H9 (cell line): ENCODE measurements around the gene PHLDB1. TPM values are rescaled to one million over a fixed set of nuclear protein-coding genes. Genes with fewer than 3 reads are reported as not detected.

Source experiments
- DNase-seq: peaks from one replicate; pipeline ENCODE4 v3.0.0-alpha.2; 2017
- H2AFZ ChIP-seq: one replicate; pipeline ENCODE4 v1.6.1; 2013; ENCODE audit warnings: mild to moderate bottlenecking, low read length, control low read depth, moderate library complexity
- H2AK5ac ChIP-seq: 2 replicates; pipeline ENCODE4 v1.6.1; 2013; ENCODE audit warnings: low read length, control low read depth, mixed read lengths; ENCODE audit not compliant: insufficient read length
- H2BK120ac ChIP-seq: one replicate; pipeline ENCODE4 v1.6.1; 2013; ENCODE audit warnings: low read depth, mild to moderate bottlenecking, low read length, control low read depth, inconsistent platforms; ENCODE audit not compliant: poor library complexity, severe bottlenecking
- H2BK12ac ChIP-seq: 2 replicates; pipeline ENCODE4 v1.6.1; 2013; ENCODE audit warnings: low read length, control low read depth, mixed read lengths, low read depth; ENCODE audit not compliant: insufficient read length
- H2BK15ac ChIP-seq: 2 replicates; pipeline ENCODE4 v1.6.1; 2013; ENCODE audit warnings: low read depth, low read length, control low read depth
- H2BK20ac ChIP-seq: one replicate; pipeline ENCODE4 v1.6.1; 2013; ENCODE audit warnings: low read depth, mild to moderate bottlenecking, low read length, control low read depth, inconsistent platforms; ENCODE audit not compliant: poor library complexity, severe bottlenecking
- H2BK5ac ChIP-seq: 2 replicates; pipeline ENCODE4 v1.6.1; 2013; ENCODE audit warnings: low read length, control low read depth, mixed read lengths; ENCODE audit not compliant: insufficient read length
- H3K14ac ChIP-seq: 2 replicates; pipeline ENCODE4 v1.6.1; 2013; ENCODE audit warnings: low read length, control low read depth; ENCODE audit not compliant: insufficient read depth
- H3K18ac ChIP-seq: 2 replicates; pipeline ENCODE4 v1.6.1; 2013; ENCODE audit warnings: low read depth, mild to moderate bottlenecking, mixed read lengths, low read length, control low read depth; ENCODE audit not compliant: insufficient read length
- H3K23ac ChIP-seq: 2 replicates; pipeline ENCODE4 v1.6.1; 2013; ENCODE audit warnings: low read length, control low read depth, mixed read lengths, low read depth; ENCODE audit not compliant: insufficient read length
- H3K23me2 ChIP-seq: 2 replicates; pipeline ENCODE4 v1.6.1; 2013; ENCODE audit warnings: low read depth, mild to moderate bottlenecking, mixed read lengths, low read length, control low read depth; ENCODE audit not compliant: insufficient read length, poor library complexity, severe bottlenecking
- H3K27ac ChIP-seq: 2 replicates; pipeline ENCODE4 v1.5.1; 2013; ENCODE audit warnings: low read length, control low read depth, mixed read lengths, low read depth; ENCODE audit not compliant: insufficient read length
- H3K27me3 ChIP-seq: 2 replicates; pipeline ENCODE4 v1.6.1; 2013; ENCODE audit warnings: low read length, control low read depth, inconsistent platforms; ENCODE audit not compliant: insufficient read depth
- H3K4ac ChIP-seq: 2 replicates; pipeline ENCODE4 v1.6.1; 2013; ENCODE audit warnings: low read depth, mild to moderate bottlenecking, control low read depth, inconsistent platforms, low read length, moderate library complexity
- H3K4me1 ChIP-seq: 2 replicates; pipeline ENCODE4 v1.6.1; 2013; ENCODE audit warnings: low read length, control low read depth, inconsistent platforms; ENCODE audit not compliant: insufficient read depth
- H3K4me2 ChIP-seq: 2 replicates; pipeline ENCODE4 v1.6.1; 2013; ENCODE audit warnings: low read length, control low read depth, mixed read lengths; ENCODE audit not compliant: insufficient read length, insufficient read depth
- H3K56ac ChIP-seq: 2 replicates; pipeline ENCODE4 v1.6.1; 2013; ENCODE audit warnings: low read depth, mild to moderate bottlenecking, mixed read lengths, low read length, control low read depth; ENCODE audit not compliant: insufficient read length
- H3K79me1 ChIP-seq: 2 replicates; pipeline ENCODE4 v1.6.1; 2013; ENCODE audit warnings: low read depth, mild to moderate bottlenecking, moderate library complexity, low read length, control low read depth, inconsistent platforms; ENCODE audit not compliant: insufficient read depth, poor library complexity, severe bottlenecking
- H3K79me2 ChIP-seq: 2 replicates; pipeline ENCODE4 v1.6.1; 2013; ENCODE audit warnings: low read length, control low read depth, inconsistent platforms; ENCODE audit not compliant: insufficient read depth
- H3K9ac ChIP-seq: 2 replicates; pipeline ENCODE4 v1.6.1; 2013; ENCODE audit warnings: low read length, control low read depth, mixed read lengths; ENCODE audit not compliant: insufficient read length; ENCODE audit errors: extremely low read depth
- H3K9me3 ChIP-seq: one replicate; pipeline ENCODE4 v1.6.1; 2013; ENCODE audit warnings: low read depth, low read length, inconsistent platforms; ENCODE audit not compliant: control insufficient read depth
- H3T11ph ChIP-seq: one replicate; pipeline ENCODE4 v1.6.1; 2013; ENCODE audit warnings: mild to moderate bottlenecking, low read length, control low read depth, inconsistent platforms
- H4K20me1 ChIP-seq: one replicate; pipeline ENCODE4 v1.6.1; 2013; ENCODE audit not compliant: control insufficient read depth, insufficient read length, insufficient read depth
- H4K5ac ChIP-seq: 2 replicates; pipeline ENCODE4 v1.6.1; 2013; ENCODE audit warnings: low read depth, mild to moderate bottlenecking, mixed read lengths, low read length, control low read depth; ENCODE audit not compliant: insufficient read length
- H4K8ac ChIP-seq: replicated peaks from 2 replicates; pipeline ENCODE4 v1.6.1; 2013; ENCODE audit warnings: low read length, control low read depth, mixed read lengths, low read depth; ENCODE audit not compliant: insufficient read length
- H4K91ac ChIP-seq: 2 replicates; pipeline ENCODE4 v1.6.1; 2013; ENCODE audit warnings: low read depth, mild to moderate bottlenecking, moderate library complexity, mixed read lengths, low read length, control low read depth; ENCODE audit not compliant: insufficient read length
- H3K27ac Mint-ChIP-seq, 3 experiments: 2 replicates in 2 of 3; 3 replicates in 1 of 3; pipeline ENCODE4 v1.8.0; 2020 to 2021; ENCODE audit warnings: mixed read lengths in 3 of 3, mild to moderate bottlenecking in 1 of 3, moderate library complexity in 1 of 3
- H3K27me3 Mint-ChIP-seq: 2 replicates; pipeline ENCODE4 v1.8.0; 2021; ENCODE audit warnings: low read depth, mild to moderate bottlenecking, moderate library complexity, mixed read lengths
- H3K36me3 Mint-ChIP-seq, 3 experiments: 2 replicates in 2 of 3; 3 replicates in 1 of 3; pipeline ENCODE4 v1.8.0; 2020 to 2021; ENCODE audit warnings: low read depth in 3 of 3, mixed read lengths in 3 of 3; ENCODE audit not compliant: insufficient read depth in 1 of 3
- H3K4me1 Mint-ChIP-seq, 2 experiments: 2 replicates each; pipeline ENCODE4 v1.8.0; 2020; ENCODE audit warnings: mixed read lengths in 2 of 2
- H3K4me3 Mint-ChIP-seq, 2 experiments: 2 replicates in 1 of 2; 3 replicates in 1 of 2; pipeline ENCODE4 v1.8.0; 2020 to 2021; ENCODE audit warnings: mild to moderate bottlenecking in 2 of 2, mixed read lengths in 2 of 2, moderate library complexity in 1 of 2
- H3K9me3 Mint-ChIP-seq, 2 experiments: 2 replicates in 1 of 2; 3 replicates in 1 of 2; pipeline ENCODE4 v1.8.0; 2020; ENCODE audit warnings: mild to moderate bottlenecking in 2 of 2, mixed read lengths in 2 of 2, moderate library complexity in 1 of 2
- WGBS: extraction: QIAGEN DNeasy Blood & Tissue Kit; methylation state at CpG from one replicate; pipeline ENCODE4 v1.1.7; 2013; ENCODE audit warnings: missing lambda C conversion rate, low lambda C conversion rate, mixed read lengths; ENCODE audit not compliant: insufficient read length; ENCODE audit errors: extremely low coverage; 5-methylcytosine and 5-hydroxymethylcytosine counted together
- total RNA-seq: library from RNA; stranded (reverse); gene quantifications from 2 replicates; pipeline ENCODE4 v1.2.1, GENCODE V29; 2021
- TF ChIP-seq, protein P1 (sequence below): fragments of 200-600 bp; sonication (generic); conservative IDR thresholded peaks from 3 replicates; pipeline ENCODE4 v1.8.0; 2021; ENCODE audit warnings: antibody characterized with exemption, mild to moderate bottlenecking

PHLDB1 gene
- total RNA-seq, 1 experiment from 2014 or later: 56.0 TPM

DNA sequence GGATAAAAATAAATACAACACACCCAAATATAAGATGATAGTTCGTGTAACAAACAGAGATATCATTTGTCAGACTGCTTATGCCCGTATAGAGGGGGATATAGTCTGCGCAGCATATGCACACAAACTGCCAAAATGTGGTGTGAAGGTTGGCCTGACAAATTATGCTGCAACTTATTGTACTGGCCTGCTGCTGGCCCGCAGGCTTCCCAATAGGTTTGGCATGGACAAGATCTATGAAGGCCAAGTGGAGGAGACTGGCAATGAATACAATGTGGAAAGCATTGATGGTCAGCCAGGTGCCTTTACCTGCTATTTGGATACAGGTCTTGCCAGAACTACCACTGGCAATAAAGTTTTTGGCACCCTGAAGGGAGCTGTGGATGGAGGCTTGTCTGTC lies 46.6 kb upstream of the PHLDB1 start:
- no peak overlapping the region for H3K9ac ChIP-seq
- H2BK20ac ChIP-seq: no peak overlapping the region
- no peak overlapping the region for H4K91ac ChIP-seq
- no peaks in the 10 kb centered on the region for H3K27me3 ChIP-seq
- H4K5ac ChIP-seq: no peak overlapping the region
- no peak overlapping the region for H2BK12ac ChIP-seq
- no peak overlapping the region for H2BK5ac ChIP-seq
- TF ChIP-seq, protein P1, sequence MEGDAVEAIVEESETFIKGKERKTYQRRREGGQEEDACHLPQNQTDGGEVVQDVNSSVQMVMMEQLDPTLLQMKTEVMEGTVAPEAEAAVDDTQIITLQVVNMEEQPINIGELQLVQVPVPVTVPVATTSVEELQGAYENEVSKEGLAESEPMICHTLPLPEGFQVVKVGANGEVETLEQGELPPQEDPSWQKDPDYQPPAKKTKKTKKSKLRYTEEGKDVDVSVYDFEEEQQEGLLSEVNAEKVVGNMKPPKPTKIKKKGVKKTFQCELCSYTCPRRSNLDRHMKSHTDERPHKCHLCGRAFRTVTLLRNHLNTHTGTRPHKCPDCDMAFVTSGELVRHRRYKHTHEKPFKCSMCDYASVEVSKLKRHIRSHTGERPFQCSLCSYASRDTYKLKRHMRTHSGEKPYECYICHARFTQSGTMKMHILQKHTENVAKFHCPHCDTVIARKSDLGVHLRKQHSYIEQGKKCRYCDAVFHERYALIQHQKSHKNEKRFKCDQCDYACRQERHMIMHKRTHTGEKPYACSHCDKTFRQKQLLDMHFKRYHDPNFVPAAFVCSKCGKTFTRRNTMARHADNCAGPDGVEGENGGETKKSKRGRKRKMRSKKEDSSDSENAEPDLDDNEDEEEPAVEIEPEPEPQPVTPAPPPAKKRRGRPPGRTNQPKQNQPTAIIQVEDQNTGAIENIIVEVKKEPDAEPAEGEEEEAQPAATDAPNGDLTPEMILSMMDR: no peak
- H3K56ac ChIP-seq: no peak overlapping the region
- DNase-seq: no peak
- no peaks in the 10 kb centered on the region for H3K79me1 ChIP-seq
- WGBS: no CpG with 5 or more reads among the region's 4 CpGs
- Mint-ChIP-seq H3K36me3 (peaks cover 0 to 13% (median 8%) of the 10 kb centered on the region in 3 experiments; a peak in 6 of 7 replicates), H3K27ac (no peak overlapping the region), H3K4me3 (no peak overlapping the region), H3K9me3 (no peaks in the 10 kb centered on the region), H3K4me1 (peaks cover 3 to 8% of the 10 kb centered on the region in 2 experiments; a peak in 3 of 4 replicates), H3K27me3 (no peaks in the 10 kb centered on the region; the same call in 1 of the 2 replicates)
- H3K9me3 ChIP-seq: no peaks in the 10 kb centered on the region
- H3T11ph ChIP-seq: no peak overlapping the region
- H3K23ac ChIP-seq: no peak overlapping the region
- H4K20me1 ChIP-seq: no peaks in the 10 kb centered on the region
- no peak overlapping the region for H2AFZ ChIP-seq
- H2BK120ac ChIP-seq: no peak overlapping the region
- no peak overlapping the region for H2BK15ac ChIP-seq
- H3K4me1 ChIP-seq: no peaks in the 10 kb centered on the region
- H4K8ac ChIP-seq: no peak overlapping the region
- no peak overlapping the region for H3K18ac ChIP-seq
- no peak overlapping the region for H3K4me2 ChIP-seq
- H3K27ac ChIP-seq: no peak overlapping the region
- H3K14ac ChIP-seq: no peak overlapping the region
- H3K79me2 ChIP-seq: no peaks in the 10 kb centered on the region
- no peak overlapping the region for H2AK5ac ChIP-seq
- H3K4ac ChIP-seq: no peak overlapping the region
- no peaks in the 10 kb centered on the region for H3K23me2 ChIP-seq
